Gastroesophageal sphincter (tissue), 4 donors: Measurements from ENCODE around the gene MICAL1. TPM values are rescaled to one million over a fixed set of nuclear protein-coding genes. Genes with fewer than 3 reads are reported as not detected.

Source experiments
- ATAC-seq: fragments of 150-250 bp; one replicate; pipeline ENCODE4 v1.9.1; 2016; ENCODE audit warnings: mild to moderate bottlenecking, moderate library complexity
- H3K27ac ChIP-seq, 4 donors: fragments of 200-600 bp; sonication (generic) in 3 of 4; 1 replicate in 3 of 4; 2 replicates in 1 of 4; pipeline ENCODE4 v1.5.1; 2016 to 2019
- H3K27me3 ChIP-seq: fragments of 200-600 bp; sonication (generic); one replicate; pipeline ENCODE4 v1.5.1; 2019
- H3K36me3 ChIP-seq, 2 donors: fragments of 200-600 bp; sonication (generic); one replicate each; pipeline ENCODE4 v1.5.1; 2019; ENCODE audit warnings: control low read depth in 1 of 2
- H3K4me1 ChIP-seq, 3 donors: fragments of 200-600 bp; sonication (generic); 1 replicate in 2 of 3; 2 replicates in 1 of 3; pipeline ENCODE4 v1.5.1; 2016 to 2019; ENCODE audit warnings: control low read depth in 2 of 3
- H3K4me3 ChIP-seq, 2 donors: fragments of 200-600 bp; sonication (generic); one replicate each; pipeline ENCODE4 v1.5.1; 2019; ENCODE audit warnings: mild to moderate bottlenecking in 1 of 2, moderate library complexity in 1 of 2
- H3K9me3 ChIP-seq, 3 donors: fragments of 200-600 bp; sonication (generic); one replicate each; pipeline ENCODE4 v1.5.1; 2017 to 2019; ENCODE audit warnings: control low read depth in 2 of 3
- CTCF ChIP-seq, 4 experiments: fragments of 200-600 bp in 2 of 4; fragments of 450-650 bp in 2 of 4; sonication (generic) in 1 of 4; IDR thresholded peaks; one replicate each; pipeline ENCODE4 v1.5.1; 2017 to 2019; ENCODE audit warnings: antibody characterized with exemption in 4 of 4, mild to moderate bottlenecking in 2 of 4, moderate library complexity in 2 of 4
- EP300 ChIP-seq: sonication (generic); formaldehyde crosslinking; IDR thresholded peaks from one replicate; pipeline ENCODE4 v1.6.1; 2017; ENCODE audit warnings: antibody characterized with exemption, mild to moderate bottlenecking
- POLR2A ChIP-seq, 2 donors: fragments of 450-650 bp; IDR thresholded peaks; one replicate each; pipeline ENCODE4 v1.6.1; 2017; ENCODE audit warnings: antibody characterized with exemption in 2 of 2, mild to moderate bottlenecking in 2 of 2, moderate library complexity in 1 of 2
- POLR2AphosphoS5 ChIP-seq: sonication (generic); formaldehyde crosslinking; IDR thresholded peaks from one replicate; pipeline ENCODE4 v1.6.1; 2017; ENCODE audit warnings: antibody characterized with exemption
- WGBS, 2 donors: methylation state at CpG; one replicate each; pipeline ENCODE4 v1.1.5; 2018; ENCODE audit warnings: low coverage in 1 of 2; 5-methylcytosine and 5-hydroxymethylcytosine counted together
- total RNA-seq, 4 donors: library from RNA; depleted of rRNA; stranded (reverse); fragments of >200 nt; gene quantifications; one replicate each; pipeline ENCODE4 v1.1.0, GENCODE V29; 2016

MICAL1 gene
- total RNA-seq, 4 donors from 2014 or later = 13.6 to 26.8 (median 20.9) TPM

- H3K36me3 ChIP-seq = peaks cover 0 to 100% of the 10 kb centered on the region in 2 donors
These were observed 16.8 kb upstream of the MICAL1 start for GRCh38 chr6:109472132-109472995.

GRCh38 chr6:109471105-109471810 lies 15.7 kb upstream of the MICAL1 start:
- WGBS, 2 donors = 100% methylated on average over 2 to 3 of the region's 5 CpGs
- Histone ChIP-seq H3K27me3 (no peaks in the 10 kb centered on the region), H3K4me3 (no peak overlapping the region), H3K36me3 (peaks cover 0 to 100% of the 10 kb centered on the region in 2 donors), H3K4me1 (peaks cover 0 to 5% (median 0%) of the 10 kb centered on the region in 3 donors), H3K9me3 (no peaks in the 10 kb centered on the region), H3K27ac (no peak overlapping the region)
- ATAC-seq = no peak
- no peak for TF ChIP-seq EP300

More at GRCh38 chr6:109472132-109472995, 16.8 kb upstream of the MICAL1 start:
- Histone ChIP-seq H3K4me3 (no peak overlapping the region), H3K27me3 (no peaks in the 10 kb centered on the region), H3K27ac (no peak overlapping the region), H3K9me3 (no peaks in the 10 kb centered on the region), H3K4me1 (peaks cover 0 to 9% (median 0%) of the 10 kb centered on the region in 3 donors)
- ATAC-seq = no peak
- TF ChIP-seq POLR2AphosphoS5 = no peak
- TF ChIP-seq EP300 = no peak
- TF ChIP-seq CTCF (IDR thresholded peaks at IDR 0.05) = no peak
- TF ChIP-seq POLR2A (IDR thresholded peaks at IDR 0.05) = no peak
- 91 to 97% methylated on average over 7 to 8 of the region's 9 CpGs for WGBS, 2 donors

- no peak overlapping the region for H3K4me3 ChIP-seq
- H3K27ac ChIP-seq = no peak overlapping the region
- WGBS, 2 donors = 79 to 93% methylated on average over 3 of the region's 5 CpGs
- TF ChIP-seq EP300 (no peak), CTCF (IDR thresholded peaks at IDR 0.05) (no peak), POLR2AphosphoS5 (no peak)
- H3K36me3 ChIP-seq = peaks cover 0 to 100% of the 10 kb centered on the region in 2 donors
- no peaks in the 10 kb centered on the region for H3K9me3 ChIP-seq
- H3K4me1 ChIP-seq = peaks cover 0 to 15% (median 0%) of the 10 kb centered on the region in 3 donors
- ATAC-seq = no peak
- H3K27me3 ChIP-seq = no peaks in the 10 kb centered on the region
These were observed 14.1 kb upstream of the MICAL1 start for GRCh38 chr6:109469591-109470189.

- Histone ChIP-seq H3K9me3 (no peaks in the 10 kb centered on the region), H3K4me1 (peaks cover 0 to 15% (median 0%) of the 10 kb centered on the region in 3 donors), H3K27me3 (no peaks in the 10 kb centered on the region), H3K36me3 (peaks cover 0 to 97% of the 10 kb centered on the region in 2 donors), H3K27ac (no peak overlapping the region), H3K4me3 (no peak overlapping the region)
- no peak for ATAC-seq
- TF ChIP-seq EP300 = no peak
- TF ChIP-seq CTCF (IDR thresholded peaks at IDR 0.05) = no peak
- TF ChIP-seq POLR2A (IDR thresholded peaks at IDR 0.05) = no peak
- TF ChIP-seq POLR2AphosphoS5 = no peak
- 81 to 84% methylated on average over 5 to 6 of the region's 6 CpGs for WGBS, 2 donors
These were observed 12.1 kb upstream of the MICAL1 start for GRCh38 chr6:109467696-109468095.

GRCh38 chr6:109466212-109466923 lies 10.8 kb upstream of the MICAL1 start:
- ATAC-seq = no peak
- peak overlapping the region in 3 of 4 donors; percentile 3 to 32 (median 29) for H3K27ac ChIP-seq
- H3K4me3 ChIP-seq = no peak overlapping the region
- H3K36me3 ChIP-seq = peaks cover 0 to 94% of the 10 kb centered on the region in 2 donors
- 91 to 100% methylated on average over 1 to 2 of the region's 7 CpGs for WGBS, 2 donors
- H3K9me3 ChIP-seq = no peaks in the 10 kb centered on the region
- TF ChIP-seq POLR2AphosphoS5 (no peak), POLR2A (IDR thresholded peaks at IDR 0.05) (no peak), EP300 (no peak), CTCF (IDR thresholded peaks at IDR 0.05) (no peak)
- no peaks in the 10 kb centered on the region for H3K27me3 ChIP-seq
- H3K4me1 ChIP-seq = peaks cover 0 to 15% (median 0%) of the 10 kb centered on the region in 3 donors
